HG03342 (cell line): ENCODE data around the gene DPAGT1.

Experiments
- ATAC-seq: cut with Tn5 transposase; IDR thresholded peaks from one replicate; pipeline ENCODE4 v1.9.1; 2021; ENCODE audit warnings: mild to moderate bottlenecking, moderate library complexity; ENCODE audit not compliant: unreplicated experiment

Gene DPAGT1

GRCh38 chr11:119095066-119095880 lies 6.4 kb downstream of the DPAGT1 start:
- peak; percentile 80 for ATAC-seq

GRCh38 chr11:119094816-119095065 lies 6.9 kb downstream of the DPAGT1 start:
- ATAC-seq = peak; percentile 31

GRCh38 chr11:119093942-119094815 lies 7.5 kb downstream of the DPAGT1 start:
- no peak for ATAC-seq

DNA sequence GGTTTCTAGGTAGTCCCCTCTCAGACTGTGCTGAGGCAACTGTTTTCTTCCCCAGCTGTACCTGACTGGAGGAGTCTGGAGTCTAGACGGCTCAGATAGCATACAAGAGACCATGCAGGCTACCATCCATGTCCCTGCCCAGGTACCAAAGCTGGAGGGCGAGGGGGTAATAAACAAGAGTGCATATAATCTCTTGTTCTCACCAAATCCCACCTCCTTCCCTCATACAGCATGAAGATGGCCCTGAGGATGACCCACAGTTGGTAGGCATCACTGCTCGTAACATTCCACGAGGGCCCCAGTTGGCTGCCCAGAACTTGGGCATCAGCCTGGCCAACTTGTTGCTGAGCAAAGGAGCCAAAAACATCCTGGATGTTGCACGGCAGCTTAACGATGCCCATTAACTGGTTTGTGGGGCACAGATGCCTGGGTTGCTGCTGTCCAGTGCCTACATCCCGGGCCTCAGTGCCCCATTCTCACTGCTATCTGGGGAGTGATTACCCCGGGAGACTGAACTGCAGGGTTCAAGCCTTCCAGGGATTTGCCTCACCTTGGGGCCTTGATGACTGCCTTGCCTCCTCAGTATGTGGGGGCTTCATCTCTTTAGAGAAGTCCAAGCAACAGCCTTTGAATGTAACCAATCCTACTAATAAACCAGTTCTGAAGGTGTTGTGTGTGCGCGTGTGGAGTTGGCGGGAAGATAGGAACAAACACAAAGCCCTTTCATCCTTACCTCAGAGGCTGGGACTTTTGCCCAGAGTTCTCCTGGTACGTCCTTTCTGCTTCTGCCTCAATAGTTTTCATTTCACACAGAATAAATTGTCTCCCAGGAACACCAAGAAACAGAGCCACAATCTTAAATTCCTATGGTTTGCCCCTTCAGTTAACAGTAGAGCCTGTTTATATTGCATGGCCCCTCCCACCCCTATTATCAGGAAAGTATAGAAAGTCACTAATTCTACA lies 8.5 kb downstream of the DPAGT1 start:
- ATAC-seq = no peak

- no peak for ATAC-seq
Observed at GRCh38 chr11:119091966-119092879, 9.4 kb downstream of the DPAGT1 start.

DNA sequence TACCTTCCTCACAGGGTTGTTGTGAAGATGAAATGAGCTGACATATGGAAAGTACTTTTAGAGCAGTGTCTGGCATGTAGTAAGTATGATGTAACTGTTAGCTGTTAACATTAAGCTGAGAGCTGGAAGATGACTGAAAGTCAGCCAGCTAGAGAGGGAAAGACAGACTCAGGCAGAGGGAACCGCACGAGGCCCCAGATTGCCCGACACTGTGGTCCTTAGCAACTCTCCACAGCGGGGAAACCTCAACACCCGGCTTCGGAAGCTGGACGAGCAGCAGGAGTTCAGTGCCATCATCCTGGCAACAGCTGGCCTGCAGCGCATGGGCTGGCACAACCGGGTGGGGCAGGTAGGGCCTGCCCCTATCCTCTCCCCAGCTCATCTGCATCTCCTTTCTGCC lies 10.5 kb downstream of the DPAGT1 start:
- no peak for ATAC-seq

DNA sequence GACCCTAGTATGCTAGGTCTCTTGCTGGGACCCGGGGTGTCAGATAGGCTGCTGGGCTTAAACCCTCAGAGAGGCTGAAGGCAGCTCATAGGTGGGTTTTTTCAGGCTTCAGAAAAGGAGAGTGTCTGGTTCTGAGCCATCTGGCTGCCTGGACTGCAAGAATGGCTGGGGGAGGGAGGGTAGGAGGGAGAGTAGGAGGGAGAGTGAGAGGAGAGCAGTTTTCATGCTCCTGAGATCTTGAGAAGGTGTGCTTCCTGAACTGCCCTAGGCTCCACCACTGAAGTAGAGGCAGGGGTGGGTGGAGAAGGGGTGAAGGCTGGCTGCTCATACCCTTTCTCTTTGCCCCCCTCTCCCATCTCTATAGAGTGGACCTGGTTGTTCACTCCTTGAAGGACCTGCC lies 12.3 kb downstream of the DPAGT1 start:
- no peak for ATAC-seq

GRCh38 chr11:119088406-119088805 lies 13.2 kb downstream of the DPAGT1 start:
- no peak for ATAC-seq

DNA sequence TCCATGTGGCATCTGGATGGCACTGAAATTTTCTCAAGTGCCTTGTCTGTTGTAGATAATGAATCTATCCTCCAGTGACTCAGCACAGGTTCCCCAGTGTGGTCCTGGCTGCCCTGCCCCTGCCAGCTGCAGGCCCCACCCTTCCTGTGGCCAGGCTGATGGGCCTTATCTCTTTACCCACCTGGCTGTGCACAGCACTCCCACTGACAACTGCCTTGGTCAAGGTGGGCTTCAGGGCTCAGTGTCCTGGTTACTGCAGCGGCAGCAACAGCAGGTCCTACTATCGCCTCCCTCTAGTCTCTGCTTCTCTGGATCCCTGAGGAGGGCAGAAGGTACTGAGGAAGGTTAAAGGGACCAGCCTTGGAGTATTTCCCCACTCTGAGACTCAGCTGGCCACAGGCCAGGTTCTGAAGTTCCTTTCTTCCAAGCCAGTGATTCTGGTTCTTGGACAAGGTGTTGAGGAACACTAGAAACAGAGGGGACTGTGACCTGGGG lies 13.9 kb downstream of the DPAGT1 start:
- no peak for ATAC-seq

GRCh38 chr11:119087123-119087522 lies 14.5 kb downstream of the DPAGT1 start:
- ATAC-seq = no peak

- peak; percentile 5 for ATAC-seq
Observed at GRCh38 chr11:119085437-119085847, 16.2 kb downstream of the DPAGT1 start.

GRCh38 chr11:119084663-119085436 lies 16.8 kb downstream of the DPAGT1 start, which contains the start of gene HMBS:
Gene HMBS (plus strand): TSS chr11:119084881. CDS start chr11:119085034, 153 bp downstream.
- ATAC-seq = peak; percentile 84

DNA sequence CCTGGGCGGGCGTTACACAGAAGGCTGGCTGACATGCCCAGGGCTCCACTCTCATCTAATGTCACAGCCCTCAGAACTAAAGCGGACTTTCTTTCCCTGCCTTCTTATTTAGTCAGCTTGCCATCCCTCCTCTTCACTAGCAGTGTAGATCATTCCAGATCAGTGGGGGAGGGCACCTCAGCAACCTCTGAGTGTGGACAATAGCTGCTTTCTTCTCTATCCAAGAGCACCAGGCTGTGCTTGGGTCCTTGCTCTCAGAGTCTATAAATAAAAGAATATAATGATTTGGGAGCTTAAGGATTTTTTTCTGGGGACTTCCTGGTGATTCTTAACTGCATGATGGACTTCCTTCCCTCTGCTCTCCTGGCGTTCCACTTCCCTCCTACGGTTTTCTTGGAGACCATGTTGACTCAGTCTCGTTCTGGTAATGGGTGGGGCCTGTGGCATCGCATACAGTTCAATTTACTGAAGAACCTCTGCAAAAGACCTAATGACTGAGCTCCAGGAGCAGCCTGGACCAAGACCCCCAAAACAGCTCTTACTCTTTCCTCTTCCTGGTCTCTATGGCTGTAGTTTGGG lies 19.9 kb downstream of the DPAGT1 start:
- no peak for ATAC-seq

DNA sequence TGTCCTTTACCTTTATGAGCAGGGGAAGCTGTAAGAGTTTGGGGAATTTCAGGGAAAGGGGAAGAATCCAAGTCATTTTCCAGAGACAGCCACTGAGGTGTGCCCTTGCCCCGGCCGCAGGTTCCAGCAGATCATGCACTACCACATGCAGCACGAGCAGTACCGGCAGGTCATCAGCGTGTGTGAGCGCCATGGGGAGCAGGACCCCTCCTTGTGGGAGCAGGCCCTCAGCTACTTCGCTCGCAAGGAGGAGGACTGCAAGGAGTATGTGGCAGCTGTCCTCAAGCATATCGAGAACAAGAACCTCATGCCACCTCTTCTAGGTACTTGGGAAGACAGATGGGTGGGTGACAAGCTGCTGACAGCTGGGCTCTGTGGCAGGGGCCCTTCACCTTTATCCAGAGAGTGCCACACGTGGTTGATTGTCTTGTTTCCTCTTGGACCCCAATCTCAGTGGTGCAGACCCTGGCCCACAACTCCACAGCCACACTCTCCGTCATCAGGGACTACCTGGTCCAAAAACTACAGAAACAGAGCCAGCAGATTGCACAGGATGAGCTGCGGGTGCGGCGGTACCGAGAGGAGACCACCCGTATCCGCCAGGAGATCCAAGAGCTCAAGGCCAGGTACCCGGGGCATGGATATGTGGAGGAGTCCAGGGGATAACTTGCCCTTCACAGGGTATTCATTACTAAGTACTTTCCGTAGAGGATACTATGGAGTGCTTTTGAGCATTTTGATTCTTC lies 22.8 kb downstream of the DPAGT1 start:
- ATAC-seq = no peak

GRCh38 chr11:119077839-119078238 lies 23.8 kb downstream of the DPAGT1 start:
- no peak for ATAC-seq

DNA sequence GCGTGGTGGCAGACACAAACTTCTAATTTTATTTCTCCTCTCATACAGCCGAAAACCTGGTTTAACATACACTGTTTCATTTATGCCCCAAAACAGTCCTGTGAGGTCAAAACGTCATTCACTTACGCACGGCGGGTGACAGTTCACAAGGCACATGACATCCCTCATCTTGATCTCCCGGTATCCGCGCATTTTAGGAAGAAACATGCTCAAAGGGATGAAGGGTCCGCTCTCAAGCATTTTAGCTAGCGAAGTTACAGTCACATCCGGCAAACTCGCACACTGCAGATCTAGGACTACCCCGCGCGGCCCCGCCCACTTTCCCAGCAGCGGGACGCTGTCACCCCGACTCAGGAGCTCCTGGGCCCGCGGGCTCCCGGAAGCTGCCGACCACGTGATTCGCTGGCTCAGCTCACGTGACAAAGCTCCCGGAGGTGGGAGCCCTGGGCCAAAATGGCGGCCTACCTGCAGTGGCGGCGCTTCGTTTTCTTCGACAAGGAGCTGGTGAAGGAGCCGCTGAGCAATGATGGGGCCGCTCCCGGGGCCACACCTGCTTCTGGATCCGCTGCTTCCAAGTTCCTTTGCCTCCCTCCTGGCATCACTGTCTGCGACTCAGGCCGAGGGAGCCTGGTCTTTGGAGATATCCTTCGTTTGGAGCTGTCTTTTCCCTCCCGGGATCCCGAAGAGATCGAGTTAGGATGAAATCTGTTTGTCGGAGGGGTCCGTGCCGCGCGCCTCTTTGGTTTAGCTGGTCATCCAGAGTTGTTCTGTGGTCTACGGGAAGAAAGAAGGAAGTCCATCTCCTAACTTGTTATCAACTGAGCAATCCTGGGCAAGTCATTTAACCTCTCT lies 34.1 kb downstream of the DPAGT1 start, which contains the start of gene VPS11:
Gene VPS11, plus strand, starts transcription at position 448 of the 852 bp plus-strand sequence. Its CDS starts 6 bp downstream, at position 454.
- ATAC-seq = peak; percentile 91

DNA sequence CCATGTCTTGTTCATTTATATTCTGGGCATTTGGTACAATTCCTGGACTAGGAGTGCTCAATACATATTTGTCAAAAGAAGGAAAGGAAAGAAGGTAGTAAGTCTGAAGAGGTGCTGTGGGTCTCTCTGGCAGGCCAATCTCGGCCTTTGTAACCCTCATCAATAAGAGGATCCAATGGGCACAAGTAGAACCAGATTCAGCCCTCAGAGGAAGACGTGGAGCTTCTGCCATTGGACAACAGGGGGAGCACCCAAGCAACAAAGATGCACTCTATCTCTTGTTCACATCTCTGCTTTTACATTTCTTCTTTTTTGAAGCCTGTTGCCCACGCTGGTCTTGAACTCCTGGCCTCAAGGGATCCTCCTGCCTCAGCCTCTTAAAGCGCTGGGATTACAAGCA lies 36.3 kb downstream of the DPAGT1 start:
- ATAC-seq = no peak
